ENCODE data around the gene ABCB8.

ABCB8 gene

DNA sequence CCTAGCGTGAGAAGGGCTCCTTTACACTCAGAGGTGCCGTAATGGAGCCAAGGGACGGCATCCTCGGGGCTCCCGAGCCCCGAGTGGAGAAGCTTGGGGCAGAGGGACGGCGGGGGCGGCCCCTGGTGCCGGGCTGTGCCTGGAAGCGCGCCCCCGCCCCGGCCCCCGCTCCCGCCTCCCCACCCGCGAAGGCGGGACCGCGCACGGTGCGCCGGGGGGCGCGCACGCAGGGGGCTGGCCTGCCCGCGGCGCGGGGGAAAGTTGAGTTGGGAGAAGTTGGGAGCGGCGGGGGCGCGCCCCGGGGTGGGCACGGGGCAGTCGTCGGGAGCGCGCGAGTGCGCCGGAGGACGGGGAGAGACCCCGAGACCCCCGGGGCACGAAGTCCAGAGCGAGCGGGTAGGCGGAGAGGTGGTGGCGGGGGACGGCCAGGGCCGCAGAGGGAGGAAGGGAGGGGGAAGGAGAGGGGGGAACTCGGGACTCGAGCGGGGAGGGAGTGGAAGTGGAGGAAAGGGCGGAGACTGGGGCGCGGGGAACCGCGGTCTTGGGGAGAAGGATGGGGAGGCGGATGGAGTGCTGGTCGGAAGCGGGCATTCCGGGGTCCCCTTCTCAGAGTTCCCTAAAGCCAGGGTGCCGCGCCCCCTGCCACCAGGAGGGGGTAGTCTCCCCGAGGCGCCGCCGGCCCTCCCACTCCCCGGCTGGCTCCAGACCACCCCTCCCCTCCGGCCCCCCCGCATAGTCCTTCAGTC lies 31.3 kb downstream of the ABCB8 start, which contains the start of gene SLC4A2:
TSS of gene SLC4A2 (plus strand) at position 223 of the 746 bp plus-strand sequence. CDS start 2,399 bp downstream, outside the sequence.
- DNase-seq: peak; percentile 66

DNA sequence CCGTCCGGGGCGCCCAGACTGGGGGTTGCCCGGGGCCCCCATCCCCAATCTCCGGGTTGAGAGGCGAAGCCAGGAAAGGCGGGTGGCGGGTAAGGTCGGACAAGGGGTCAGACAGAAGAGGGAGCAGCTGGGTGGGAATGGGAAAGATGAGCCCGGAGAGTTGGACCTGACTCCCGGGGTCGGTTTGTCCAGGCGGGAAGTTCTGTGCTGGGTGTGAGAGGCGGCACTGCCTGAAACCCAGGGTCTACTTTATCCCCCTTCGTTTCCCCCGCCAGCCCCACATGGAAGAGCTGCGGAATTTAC lies 31.8 kb downstream of the ABCB8 start:
- DNase-seq: no peak

DNA sequence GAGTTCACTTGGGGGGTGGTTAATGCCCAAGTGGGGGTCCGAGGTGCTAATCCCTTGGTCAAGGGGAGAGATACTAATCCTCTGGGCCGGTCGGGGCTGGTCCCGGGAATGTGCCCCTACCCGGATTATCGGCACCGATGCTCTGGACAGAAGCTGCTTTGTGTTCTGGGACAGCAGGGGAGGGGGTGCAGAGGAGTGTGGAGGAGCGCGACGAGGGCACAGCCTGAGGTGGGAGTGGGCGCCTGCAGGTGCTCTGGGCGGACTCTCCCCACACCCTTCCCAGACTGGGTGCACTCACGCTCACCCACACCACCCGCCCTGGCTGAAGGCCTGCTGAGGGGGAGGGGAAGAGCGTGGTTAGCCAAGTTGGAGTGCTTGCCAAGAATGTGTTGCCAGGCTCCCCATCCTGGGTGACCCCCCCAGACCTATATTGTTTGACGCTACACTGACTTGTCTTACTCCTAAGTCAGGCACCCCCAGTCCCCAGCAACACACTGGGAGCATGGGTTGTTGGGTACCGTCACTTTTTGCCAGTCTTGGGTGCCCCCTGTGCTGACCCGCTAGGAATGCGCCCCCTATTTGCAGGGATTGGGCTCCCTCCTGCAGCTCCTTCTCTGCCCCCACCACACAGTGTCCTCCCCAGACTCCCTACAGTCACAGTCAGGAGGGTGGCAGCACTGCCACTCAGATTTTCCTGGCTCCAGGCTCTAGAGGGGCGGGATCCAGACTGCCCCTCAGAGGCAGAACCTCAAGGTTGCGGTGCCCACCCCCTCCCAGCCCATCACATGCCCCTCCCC lies 32.4 kb downstream of the ABCB8 start:
- DNase-seq: no peak

DNA sequence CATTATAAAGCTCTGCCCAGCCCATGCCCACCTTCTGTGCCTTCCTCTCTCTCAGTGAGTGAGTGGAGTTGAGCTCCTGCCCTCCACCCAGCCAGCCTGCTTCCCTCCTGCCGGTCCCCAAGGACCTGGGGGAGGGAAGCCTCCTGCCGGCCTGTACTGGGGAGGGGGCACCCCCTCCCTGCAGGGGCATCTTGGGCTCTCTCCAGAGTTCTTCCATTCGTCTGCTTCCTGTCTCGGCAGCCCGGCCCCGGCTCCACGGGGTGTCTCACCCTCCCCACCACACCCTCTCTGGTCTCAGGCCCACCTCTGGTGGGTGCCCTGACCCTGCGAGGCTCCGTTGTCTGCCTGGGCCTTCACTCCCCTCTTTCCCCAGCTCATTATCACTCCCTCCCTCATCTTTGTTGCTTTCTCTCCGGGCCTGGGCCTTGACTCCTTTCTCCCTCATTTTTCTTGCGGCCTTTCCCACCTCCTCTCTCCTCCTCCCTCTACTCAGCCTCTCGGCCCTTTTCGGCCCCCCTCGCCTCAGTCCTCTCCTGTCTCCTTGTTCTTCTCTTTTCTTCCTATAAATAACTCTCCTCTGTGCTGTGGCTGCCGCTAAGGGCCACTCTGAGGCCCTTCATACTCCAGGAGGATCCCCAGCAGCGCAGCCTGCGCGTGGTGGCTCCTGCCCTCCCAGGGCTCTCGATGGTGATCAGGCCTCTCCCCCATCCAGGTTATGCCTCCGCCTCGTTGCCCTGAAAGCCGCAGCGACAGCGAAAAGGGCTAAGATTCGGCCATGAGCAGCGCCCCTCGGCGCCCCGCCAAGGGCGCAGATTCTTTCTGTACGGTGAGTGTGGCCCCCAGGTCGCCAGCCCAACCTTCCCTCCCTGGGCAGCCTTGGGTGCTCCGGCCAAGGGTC lies 33.2 kb downstream of the ABCB8 start:
- DNase-seq: no peak

GRCh38 chr7:151062111-151062398 lies 33.8 kb downstream of the ABCB8 start:
- DNase-seq: no peak

GRCh38 chr7:151062399-151063211 lies 34.4 kb downstream of the ABCB8 start:
- peak; percentile 34 for DNase-seq

GRCh38 chr7:151063212-151063561 lies 34.9 kb downstream of the ABCB8 start:
- DNase-seq: peak; percentile 29

- DNase-seq: no peak
These were observed 36.2 kb downstream of the ABCB8 start for GRCh38 chr7:151064454-151064853.

GRCh38 chr7:151064993-151065392 lies 36.7 kb downstream of the ABCB8 start:
- no peak for DNase-seq

- no peak for DNase-seq
These were observed 37.3 kb downstream of the ABCB8 start for GRCh38 chr7:151065516-151065915.

GRCh38 chr7:151066273-151066974 lies 38.2 kb downstream of the ABCB8 start:
- no peak for DNase-seq

DNA sequence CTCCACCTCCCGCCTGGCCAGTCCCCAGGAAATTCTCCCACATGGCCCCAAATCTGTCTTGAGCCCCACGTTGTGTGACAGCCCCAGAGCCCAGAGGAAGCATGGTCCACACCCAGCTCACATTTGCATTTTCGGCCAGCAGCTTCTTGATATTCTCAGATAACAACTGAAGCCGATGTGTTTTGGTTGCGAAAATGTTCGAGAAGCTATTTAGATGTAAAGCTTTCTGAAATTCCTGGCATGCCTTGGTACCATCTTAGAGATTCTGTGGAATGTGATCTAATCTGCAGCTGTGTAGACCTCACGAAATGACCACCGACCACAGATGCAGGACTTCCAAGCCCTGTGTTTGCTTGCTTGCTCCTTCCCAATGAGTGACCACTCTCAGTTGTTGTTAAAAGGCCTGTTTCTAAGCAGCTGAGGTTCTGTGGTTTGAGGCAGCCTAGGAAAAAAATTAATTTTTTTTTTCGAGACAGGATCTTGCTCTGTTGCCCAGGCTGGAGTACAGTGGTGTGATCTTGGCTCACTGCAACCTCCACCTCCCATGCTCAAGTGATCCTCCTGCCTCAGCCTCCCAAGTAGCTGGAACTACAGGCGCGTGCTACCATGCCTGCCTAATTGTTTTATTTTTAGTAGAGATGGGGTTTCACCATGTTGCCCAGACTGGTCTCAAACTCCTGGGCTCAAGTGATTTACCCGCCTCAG lies 40.0 kb downstream of the ABCB8 start:
- DNase-seq: no peak

DNA sequence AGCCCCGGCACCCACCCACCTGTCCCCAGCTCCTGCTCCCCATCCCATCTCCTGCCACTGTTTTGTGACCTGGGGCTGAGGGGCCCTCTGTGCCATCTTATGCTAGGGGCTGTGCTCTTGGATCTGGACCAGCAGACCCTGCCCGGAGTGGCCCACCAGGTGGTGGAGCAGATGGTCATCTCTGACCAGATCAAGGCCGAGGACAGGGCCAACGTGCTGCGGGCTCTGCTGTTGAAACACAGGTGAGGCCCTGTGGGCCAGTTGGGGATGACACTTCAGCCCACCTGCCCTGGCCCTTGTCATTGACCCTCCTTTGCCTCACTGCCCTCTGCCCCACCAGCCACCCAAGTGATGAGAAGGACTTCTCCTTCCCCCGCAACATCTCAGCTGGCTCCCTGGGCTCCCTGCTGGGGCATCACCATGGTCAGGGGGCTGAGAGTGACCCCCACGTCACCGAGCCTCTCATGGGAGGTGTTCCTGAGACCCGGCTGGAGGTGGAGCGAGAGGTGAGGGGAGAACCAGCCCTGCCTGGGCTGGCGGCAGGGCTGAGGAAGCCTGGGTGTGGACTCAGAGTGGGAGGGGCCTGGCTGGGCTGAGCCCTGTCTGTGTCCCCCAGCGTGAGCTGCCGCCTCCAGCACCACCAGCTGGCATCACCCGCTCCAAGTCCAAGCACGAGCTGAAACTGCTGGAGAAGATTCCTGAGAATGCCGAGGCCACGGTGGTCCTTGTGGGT lies 41.8 kb downstream of the ABCB8 start:
- no peak for DNase-seq

- no peak for DNase-seq
These were observed 42.3 kb downstream of the ABCB8 start for GRCh38 chr7:151070574-151070960.

GRCh38 chr7:151071032-151071866 lies 43.0 kb downstream of the ABCB8 start:
- DNase-seq: no peak

DNA sequence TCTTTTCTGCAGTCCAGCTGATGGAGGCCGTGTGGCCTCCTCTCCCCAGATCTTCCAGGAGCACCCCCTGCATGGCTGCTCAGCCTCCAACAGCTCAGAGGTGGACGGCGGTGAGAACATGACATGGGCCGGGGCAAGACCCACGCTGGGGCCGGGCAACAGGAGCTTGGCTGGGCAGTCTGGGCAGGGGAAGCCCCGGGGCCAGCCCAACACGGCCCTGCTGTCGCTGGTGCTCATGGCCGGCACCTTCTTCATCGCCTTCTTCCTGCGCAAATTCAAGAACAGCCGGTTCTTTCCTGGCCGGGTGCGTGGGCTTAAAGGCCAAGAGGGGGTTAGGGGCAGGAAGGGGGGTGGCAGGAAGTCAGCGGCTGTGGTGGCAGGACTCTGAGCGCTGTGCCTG lies 45.7 kb downstream of the ABCB8 start:
- DNase-seq: no peak

- no peak for DNase-seq
These were observed 46.8 kb downstream of the ABCB8 start for GRCh38 chr7:151074817-151075661.

GRCh38 chr7:151075662-151075971 lies 47.4 kb downstream of the ABCB8 start:
- DNase-seq: no peak

DNA sequence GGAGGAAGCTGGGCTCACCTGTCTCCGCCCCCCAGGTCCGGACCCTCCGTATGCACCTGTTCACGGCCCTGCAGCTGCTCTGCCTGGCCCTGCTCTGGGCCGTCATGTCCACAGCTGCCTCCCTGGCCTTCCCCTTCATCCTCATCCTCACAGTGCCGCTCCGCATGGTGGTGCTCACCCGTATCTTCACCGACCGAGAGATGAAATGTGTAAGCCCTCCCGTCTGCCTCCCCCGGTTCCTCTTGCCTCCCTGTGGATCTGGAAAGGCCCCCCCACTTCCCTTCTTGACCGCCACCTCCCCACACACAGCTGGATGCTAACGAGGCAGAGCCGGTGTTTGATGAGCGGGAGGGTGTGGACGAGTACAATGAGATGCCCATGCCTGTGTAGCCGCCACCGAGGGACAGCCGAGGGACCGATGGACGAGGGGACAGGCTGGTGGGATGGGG lies 47.8 kb downstream of the ABCB8 start:
- DNase-seq: no peak

All from T1000 (cell line).